ENCODE measurements around the gene ADAMTS13.

DNA sequence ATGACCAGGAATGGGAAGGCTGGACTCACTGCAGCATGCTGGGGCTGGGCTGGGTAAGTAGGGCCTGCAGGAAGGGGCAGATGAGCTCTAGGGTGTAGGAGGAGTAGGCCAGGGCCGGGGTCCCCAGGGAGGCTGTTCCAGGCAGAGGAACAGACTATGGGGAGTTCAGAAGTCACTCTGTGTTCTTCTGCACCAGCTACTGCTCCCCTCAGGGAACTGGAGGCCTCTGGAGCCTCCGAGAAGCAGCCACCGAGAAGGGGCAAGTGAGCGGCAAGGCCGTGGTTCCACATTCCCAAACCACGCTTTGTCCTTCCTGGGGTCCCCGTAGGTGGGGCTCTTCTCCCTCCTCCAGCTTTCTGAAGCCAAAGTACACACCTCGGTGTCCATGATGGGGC, 65.2 kb downstream of the ADAMTS13 start:
- no peak for TF ChIP-seq POLR2A (IDR thresholded peaks at IDR 0.05)
- TF ChIP-seq, protein P1, sequence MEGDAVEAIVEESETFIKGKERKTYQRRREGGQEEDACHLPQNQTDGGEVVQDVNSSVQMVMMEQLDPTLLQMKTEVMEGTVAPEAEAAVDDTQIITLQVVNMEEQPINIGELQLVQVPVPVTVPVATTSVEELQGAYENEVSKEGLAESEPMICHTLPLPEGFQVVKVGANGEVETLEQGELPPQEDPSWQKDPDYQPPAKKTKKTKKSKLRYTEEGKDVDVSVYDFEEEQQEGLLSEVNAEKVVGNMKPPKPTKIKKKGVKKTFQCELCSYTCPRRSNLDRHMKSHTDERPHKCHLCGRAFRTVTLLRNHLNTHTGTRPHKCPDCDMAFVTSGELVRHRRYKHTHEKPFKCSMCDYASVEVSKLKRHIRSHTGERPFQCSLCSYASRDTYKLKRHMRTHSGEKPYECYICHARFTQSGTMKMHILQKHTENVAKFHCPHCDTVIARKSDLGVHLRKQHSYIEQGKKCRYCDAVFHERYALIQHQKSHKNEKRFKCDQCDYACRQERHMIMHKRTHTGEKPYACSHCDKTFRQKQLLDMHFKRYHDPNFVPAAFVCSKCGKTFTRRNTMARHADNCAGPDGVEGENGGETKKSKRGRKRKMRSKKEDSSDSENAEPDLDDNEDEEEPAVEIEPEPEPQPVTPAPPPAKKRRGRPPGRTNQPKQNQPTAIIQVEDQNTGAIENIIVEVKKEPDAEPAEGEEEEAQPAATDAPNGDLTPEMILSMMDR (IDR thresholded peaks at IDR 0.05 in 4 of 5, conservative IDR thresholded peaks at IDR 0.05 in 1 of 5): no peak
